RWPE2 (cell line): ENCODE data around the gene CRY2.
A peak's percentile ranks its signal among the peaks of the same experiment; 100 is the strongest.

Experiments
- ATAC-seq: fragments of 200-7000 bp; cut with Tn5 transposase; 3 replicates; pipeline ENCODE4 v1.9.1; 2021; ENCODE audit warnings: low read depth
- DNase-seq: peaks from one replicate; pipeline ENCODE4 v3.0.0-alpha.2; 2020; ENCODE audit warnings: low spot score
- H3K27ac ChIP-seq: fragments of 450-650 bp; 2 replicates; pipeline ENCODE4 v1.5.1; 2017; ENCODE audit warnings: mild to moderate bottlenecking; ENCODE audit not compliant: poor library complexity, severe bottlenecking
- H3K27me3 ChIP-seq: fragments of 250-450 bp; sonication (Bioruptor Pico); 2 replicates; pipeline ENCODE4 v1.5.1; 2021; ENCODE audit warnings: mild to moderate bottlenecking, moderate library complexity; ENCODE audit not compliant: insufficient read depth, poor library complexity, severe bottlenecking
- H3K36me3 ChIP-seq: fragments of 250-450 bp; sonication (Bioruptor Pico); 2 replicates; pipeline ENCODE4 v1.5.1; 2020; ENCODE audit warnings: low read depth, mild to moderate bottlenecking, moderate library complexity
- H3K4me1 ChIP-seq: fragments of 250-450 bp; sonication (Bioruptor Pico); 2 replicates; pipeline ENCODE4 v1.5.1; 2021; ENCODE audit warnings: mild to moderate bottlenecking, moderate library complexity; ENCODE audit not compliant: insufficient read depth, poor library complexity, severe bottlenecking
- H3K4me3 ChIP-seq: fragments of 250-450 bp; sonication (Bioruptor Pico); 2 replicates; pipeline ENCODE4 v1.5.1; 2021; ENCODE audit warnings: mild to moderate bottlenecking, moderate library complexity; ENCODE audit not compliant: severe bottlenecking
- H3K9me3 ChIP-seq: fragments of 250-450 bp; sonication (Bioruptor Pico); 2 replicates; pipeline ENCODE4 v1.5.1; 2021; ENCODE audit warnings: mild to moderate bottlenecking, moderate library complexity; ENCODE audit not compliant: severe bottlenecking
- CTCF ChIP-seq: fragments of 450-650 bp; IDR thresholded peaks from one replicate; pipeline ENCODE4 v1.5.1; 2017; ENCODE audit warnings: mild to moderate bottlenecking, moderate library complexity; ENCODE audit not compliant: poor library complexity, severe bottlenecking

The CRY2 gene

GRCh38 chr11:45927684-45928413 is 80.6 kb downstream of the CRY2 start:
- ATAC-seq, result no peak
- Histone ChIP-seq H3K27ac (peak overlapping the region; percentile 95), H3K36me3 (peaks cover 36% of the 10 kb centered on the region), H3K4me1 (peaks cover 49% of the 10 kb centered on the region), H3K4me3 (no peak overlapping the region), H3K9me3 (no peaks in the 10 kb centered on the region), H3K27me3 (no peaks in the 10 kb centered on the region)
- no peak for TF ChIP-seq CTCF
- DNase-seq, result peak; percentile 46

DNA sequence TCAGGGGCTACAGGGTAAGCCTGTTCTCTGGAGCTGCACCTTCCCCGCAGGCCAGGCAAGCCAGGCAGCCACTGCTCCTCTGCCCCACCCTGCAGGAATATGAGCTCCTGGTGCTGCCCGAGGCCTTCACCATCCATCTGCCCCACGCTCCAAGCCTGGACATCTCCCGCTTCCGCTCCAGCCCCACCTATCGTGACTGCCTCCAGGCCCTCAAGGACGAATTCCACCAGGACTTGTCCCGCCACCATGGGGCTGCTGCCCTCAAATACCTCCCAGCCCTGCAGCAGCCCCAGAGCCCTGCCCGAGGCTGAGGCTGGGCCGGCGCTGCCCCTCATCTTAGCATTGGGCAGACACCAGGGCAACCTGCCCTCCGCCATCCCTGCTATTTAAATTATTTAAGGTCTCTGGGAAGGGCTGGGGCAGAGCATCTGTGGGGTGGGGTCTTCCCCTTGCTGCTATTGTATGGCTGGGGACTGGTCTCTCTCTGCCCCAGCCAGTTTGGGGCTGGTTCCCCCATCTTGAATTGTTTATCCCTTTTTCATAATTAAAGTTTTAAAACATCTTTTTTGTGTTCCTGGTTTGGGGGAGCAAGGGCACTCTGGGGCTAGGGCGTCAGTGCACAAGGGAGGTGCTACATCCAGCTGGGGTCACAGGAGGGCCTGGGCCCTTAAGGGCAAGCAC is 81.4 kb downstream of the CRY2 start:
- Histone ChIP-seq H3K27ac (peak overlapping the region; percentile 95), H3K4me3 (no peak overlapping the region), H3K4me1 (peaks cover 54% of the 10 kb centered on the region), H3K27me3 (no peaks in the 10 kb centered on the region), H3K36me3 (peaks cover 40% of the 10 kb centered on the region), H3K9me3 (no peaks in the 10 kb centered on the region)
- no peak for TF ChIP-seq CTCF
- ATAC-seq, result peak; percentile 33
- DNase-seq, result peak; percentile 74

DNA sequence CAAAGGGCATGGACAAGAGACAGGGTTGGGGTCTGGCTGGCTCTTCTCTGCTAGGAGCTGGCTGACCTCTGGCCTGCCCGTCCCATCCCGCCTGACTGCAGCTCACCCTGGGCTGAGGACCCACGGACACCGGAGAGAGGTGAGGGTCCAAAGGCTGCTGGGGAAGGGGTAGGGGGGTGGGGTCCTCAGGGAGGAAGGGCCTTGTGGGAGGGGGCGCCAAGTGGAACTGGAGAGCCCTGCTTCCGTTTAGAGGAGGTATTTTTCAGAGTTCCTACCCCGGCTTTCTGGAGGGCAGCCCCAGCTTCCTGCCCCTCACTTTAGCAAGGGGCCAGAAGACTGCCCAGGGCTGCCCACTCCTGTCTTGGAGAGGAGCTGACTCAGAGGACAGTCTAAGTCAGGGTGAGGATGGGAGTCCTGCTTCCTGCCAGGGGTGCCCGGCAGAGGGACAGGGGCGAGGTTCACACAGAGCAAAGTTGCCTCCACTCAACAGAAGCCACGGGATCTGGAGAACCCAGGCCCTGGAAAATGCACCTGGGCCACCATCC is 82.3 kb downstream of the CRY2 start:
- DNase-seq, result no peak
- no peak overlapping the region for H3K4me3 ChIP-seq
- ATAC-seq, result peak; percentile 56

DNA sequence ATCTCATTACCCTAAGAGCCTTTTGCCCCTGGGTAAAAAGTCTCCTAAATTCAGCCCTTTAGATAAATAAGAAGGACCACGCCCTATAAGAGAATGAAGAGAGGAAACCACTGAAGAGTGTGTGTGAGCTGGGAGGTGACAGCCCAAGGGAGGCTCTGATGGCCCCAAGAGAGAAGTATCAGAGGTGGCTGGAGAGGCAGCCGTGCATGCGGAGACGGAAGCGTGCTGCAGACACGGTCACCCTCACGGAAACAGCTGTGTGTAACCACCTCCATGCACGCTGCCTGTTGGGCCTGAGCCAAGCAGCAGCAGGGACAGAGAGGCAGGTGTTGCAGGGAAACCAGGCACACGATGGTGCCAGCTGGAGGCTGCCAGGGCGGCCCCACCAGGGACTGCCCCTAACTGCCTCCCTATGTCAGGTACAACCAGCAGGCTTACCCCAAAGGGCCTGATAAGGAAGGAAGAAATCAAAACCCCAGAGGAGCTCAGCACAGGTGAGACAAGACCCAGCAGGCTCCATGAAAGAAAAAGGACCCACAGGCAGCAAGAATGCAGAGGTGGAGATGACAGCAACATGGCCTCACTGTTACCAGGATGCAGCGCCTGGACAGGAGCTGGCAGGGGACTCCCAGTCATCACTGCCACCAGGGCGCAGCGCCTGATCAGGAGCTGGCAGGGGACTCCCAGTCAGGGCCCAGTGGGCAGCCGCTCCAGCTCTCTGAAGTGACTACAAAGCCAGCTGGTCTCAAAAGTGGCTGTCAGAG is 82.9 kb downstream of the CRY2 start:
- Histone ChIP-seq H3K9me3 (no peaks in the 10 kb centered on the region), H3K27ac (peak overlapping the region; percentile 95), H3K27me3 (no peaks in the 10 kb centered on the region), H3K4me1 (peaks cover 54% of the 10 kb centered on the region), H3K36me3 (peaks cover 29% of the 10 kb centered on the region), H3K4me3 (no peak overlapping the region)
- TF ChIP-seq CTCF, result no peak
- ATAC-seq, result peak; percentile 1; the same call in 1 of the 3 replicates
- no peak for DNase-seq

More for the DNA sequence above, 82.3 kb downstream of the CRY2 start:
- Histone ChIP-seq H3K4me1 (peaks cover 54% of the 10 kb centered on the region), H3K27ac (peak overlapping the region; percentile 95), H3K27me3 (no peaks in the 10 kb centered on the region), H3K36me3 (peaks cover 35% of the 10 kb centered on the region), H3K9me3 (no peaks in the 10 kb centered on the region)
- no peak for TF ChIP-seq CTCF
